Right lobe of liver (tissue), 4 donors: ENCODE measurements around the gene ADGRG6.

Source experiments
- POLR2A ChIP-seq: fragments of 450-650 bp; IDR thresholded peaks from one replicate; pipeline ENCODE4 v1.6.1; 2017; ENCODE audit warnings: antibody characterized with exemption, mild to moderate bottlenecking
- TF ChIP-seq, protein P1 (sequence below), 4 donors: fragments of 200-600 bp in 3 of 4; fragments of 450-650 bp in 1 of 4; IDR thresholded peaks; one replicate each; pipeline versions ENCODE4 v1.5.1 to v1.8.0; 2016 to 2022; ENCODE audit warnings: antibody characterized with exemption in 4 of 4, mild to moderate bottlenecking in 2 of 4
- donor health status: DM: no; HTN: no; CAD: no.
- donor health status: DM: no; HTN: no; CAD: no.
- donor health status: DM: no; HTN: yes; CAD: no.

DNA sequence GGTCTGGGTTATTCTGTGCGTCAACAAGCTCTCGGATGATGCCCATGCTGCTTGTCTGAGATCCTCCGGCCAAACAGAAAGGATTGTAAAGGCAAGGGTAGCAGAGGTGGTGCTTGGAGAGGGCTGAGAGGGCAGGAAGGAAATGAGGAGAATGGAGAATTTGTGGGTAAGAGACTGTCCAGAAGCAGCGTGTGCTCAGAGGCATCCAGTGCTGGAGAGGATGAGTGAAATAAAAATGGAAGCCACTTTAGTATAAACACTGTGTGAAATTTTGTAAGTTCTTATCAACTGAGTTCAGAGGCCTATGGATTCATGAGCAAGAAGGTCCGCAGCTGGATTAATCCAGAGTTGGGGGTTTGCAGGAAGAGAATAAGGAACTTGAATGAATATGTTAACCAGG lies 59.5 kb downstream of the ADGRG6 start:
- no peak for TF ChIP-seq POLR2A
- TF ChIP-seq, protein P1, sequence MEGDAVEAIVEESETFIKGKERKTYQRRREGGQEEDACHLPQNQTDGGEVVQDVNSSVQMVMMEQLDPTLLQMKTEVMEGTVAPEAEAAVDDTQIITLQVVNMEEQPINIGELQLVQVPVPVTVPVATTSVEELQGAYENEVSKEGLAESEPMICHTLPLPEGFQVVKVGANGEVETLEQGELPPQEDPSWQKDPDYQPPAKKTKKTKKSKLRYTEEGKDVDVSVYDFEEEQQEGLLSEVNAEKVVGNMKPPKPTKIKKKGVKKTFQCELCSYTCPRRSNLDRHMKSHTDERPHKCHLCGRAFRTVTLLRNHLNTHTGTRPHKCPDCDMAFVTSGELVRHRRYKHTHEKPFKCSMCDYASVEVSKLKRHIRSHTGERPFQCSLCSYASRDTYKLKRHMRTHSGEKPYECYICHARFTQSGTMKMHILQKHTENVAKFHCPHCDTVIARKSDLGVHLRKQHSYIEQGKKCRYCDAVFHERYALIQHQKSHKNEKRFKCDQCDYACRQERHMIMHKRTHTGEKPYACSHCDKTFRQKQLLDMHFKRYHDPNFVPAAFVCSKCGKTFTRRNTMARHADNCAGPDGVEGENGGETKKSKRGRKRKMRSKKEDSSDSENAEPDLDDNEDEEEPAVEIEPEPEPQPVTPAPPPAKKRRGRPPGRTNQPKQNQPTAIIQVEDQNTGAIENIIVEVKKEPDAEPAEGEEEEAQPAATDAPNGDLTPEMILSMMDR (IDR thresholded peaks at IDR 0.05) = no peak
